ENCODE results near the gene FOXO6.

- TF ChIP-seq POLR2A (IDR thresholded peaks at IDR 0.05; ENCODE audit: low read depth, low read length) (no peak), POLR2AphosphoS5 (IDR thresholded peaks at IDR 0.05; ENCODE audit: low read depth, low read length) (no peak), TAF1 (IDR thresholded peaks at IDR 0.05; ENCODE audit: low read depth, low read length) (no peak)
Observed at GRCh38 chr1:41414296-41414695, 53.1 kb downstream of the FOXO6 start.

Data from GM12891 (cell line).